HepG2 (cell line): ENCODE results near the gene ZFP36L2. TPM values are rescaled to one million over a fixed set of nuclear protein-coding genes. Genes with fewer than 3 reads are reported as not detected.
A peak's percentile ranks its signal among the peaks of the same experiment; 100 is the strongest.

Experiments used
- BCL6 ChIP-seq: IDR thresholded peaks from 2 replicates; pipeline ENCODE4 v1.6.1; 2016; ENCODE audit warnings: missing genetic modification reagents, missing compliant biosample characterization
- GATAD2A ChIP-seq: IDR thresholded peaks from 2 replicates; pipeline ENCODE4 v1.6.1; 2016
- HINFP ChIP-seq: sonication (generic); formaldehyde crosslinking; IDR thresholded peaks from 2 replicates; pipeline ENCODE4 v1.4.0; 2020; ENCODE audit warnings: low read depth, mild to moderate bottlenecking, missing genetic modification reagents
- KMT2A ChIP-seq: sonication (generic); formaldehyde crosslinking; IDR thresholded peaks from 2 replicates; pipeline ENCODE4 v1.4.0; 2020; ENCODE audit warnings: missing genetic modification reagents
- MZF1 ChIP-seq: sonication (generic); formaldehyde crosslinking; IDR thresholded peaks from 2 replicates; pipeline ENCODE4 v1.8.1; 2023; ENCODE audit warnings: mild to moderate bottlenecking, missing genetic modification reagents, borderline replicate concordance
- NFIC ChIP-seq: IDR thresholded peaks from 2 replicates; pipeline ENCODE4 v1.6.1; 2012; ENCODE audit warnings: mild to moderate bottlenecking, low read length, inconsistent platforms
- SAFB2 ChIP-seq: sonication (generic); formaldehyde crosslinking; IDR thresholded peaks from 2 replicates; pipeline ENCODE4 v1.5.1; 2020; ENCODE audit warnings: missing genetic modification reagents, low read depth, mild to moderate bottlenecking, borderline replicate concordance
- SIN3B ChIP-seq: fragments of 150-350 bp; IDR thresholded peaks from 2 replicates; pipeline ENCODE4 v1.6.1; 2014; ENCODE audit warnings: low read length
- ZBTB21 ChIP-seq: sonication (generic); formaldehyde crosslinking; IDR thresholded peaks from 2 replicates; pipeline ENCODE4 v1.4.0; 2020; ENCODE audit warnings: missing genetic modification reagents
- ZBTB3 ChIP-seq: sonication (generic); formaldehyde crosslinking; IDR thresholded peaks from 2 replicates; pipeline ENCODE4 v1.4.0; 2020; ENCODE audit warnings: low read depth, mild to moderate bottlenecking, moderate library complexity, missing genetic modification reagents, borderline replicate concordance
- ZKSCAN1 ChIP-seq: fragments of 150-350 bp; IDR thresholded peaks from 2 replicates; pipeline ENCODE4 v1.6.1; 2014; ENCODE audit warnings: low read length
- ZNF281 ChIP-seq: sonication (generic); formaldehyde crosslinking; IDR thresholded peaks from 2 replicates; pipeline ENCODE4 v1.4.0; 2020; ENCODE audit warnings: missing genetic modification reagents, borderline replicate concordance
- ZNF337 ChIP-seq: sonication (generic); formaldehyde crosslinking; IDR thresholded peaks from 2 replicates; pipeline ENCODE4 v1.5.1; 2020; ENCODE audit warnings: missing genetic modification reagents, low read depth, mild to moderate bottlenecking, borderline replicate concordance
- ZNF350 ChIP-seq: sonication (generic); formaldehyde crosslinking; IDR thresholded peaks from 2 replicates; pipeline ENCODE4 v1.4.0; 2020; ENCODE audit warnings: mild to moderate bottlenecking, low read depth, missing genetic modification reagents, borderline replicate concordance
- ZNF563 ChIP-seq: sonication (generic); formaldehyde crosslinking; IDR thresholded peaks from 2 replicates; pipeline ENCODE4 v1.8.0; 2022; ENCODE audit warnings: mild to moderate bottlenecking, moderate library complexity, missing genetic modification reagents
- ZNF572 ChIP-seq: sonication (generic); formaldehyde crosslinking; IDR thresholded peaks from 2 replicates; pipeline ENCODE4 v1.5.1; 2020; ENCODE audit warnings: mild to moderate bottlenecking, missing genetic modification reagents
- ZNF709 ChIP-seq: sonication (generic); formaldehyde crosslinking; IDR thresholded peaks from 2 replicates; pipeline ENCODE4 v1.5.0; 2020; ENCODE audit warnings: mild to moderate bottlenecking, missing genetic modification reagents
- polyA plus RNA-seq, 8 experiments: library from polyadenylated mRNA; depleted of rRNA in 3 of 8; stranded (reverse) in 7 of 8; unstranded in 1 of 8; fragments of >200 nt; fragmentation: Illumina TruSeq in 4 of 8; extraction: Trizol in 4 of 8; gene quantifications; 2 replicates each; pipeline versions ENCODE4 v1.2.1 to v1.2.3, GENCODE V29; 2011 to 2016; ENCODE audit warnings: low read depth in 4 of 8, missing spikeins in 1 of 8, mixed read lengths in 1 of 8; ENCODE audit not compliant: insufficient read depth in 1 of 8
- total RNA-seq, 5 experiments: library from RNA; depleted of rRNA; stranded (reverse); fragments of >200 nt; fragmentation: Illumina TruSeq; extraction: Trizol; gene quantifications; 2 replicates each; pipeline ENCODE4 v1.2.3, GENCODE V29; 2016; ENCODE audit warnings: low read depth in 1 of 5
- TF ChIP-seq, protein P1 (sequence below): sonication (generic); formaldehyde crosslinking; IDR thresholded peaks from 2 replicates; pipeline ENCODE4 v1.4.0; 2020; ENCODE audit warnings: missing genetic modification reagents, borderline replicate concordance
- TF ChIP-seq, protein P2 (sequence below): IDR thresholded peaks from 2 replicates; pipeline ENCODE4 v1.6.1; 2016; ENCODE audit warnings: low read depth, control low read depth
- TF ChIP-seq, protein P3 (sequence below): sonication (generic); formaldehyde crosslinking; IDR thresholded peaks from 2 replicates; pipeline ENCODE4 v1.4.0; 2020; ENCODE audit warnings: missing genetic modification reagents
- TF ChIP-seq, protein P4 (sequence below): sonication (generic); formaldehyde crosslinking; IDR thresholded peaks from 2 replicates; pipeline ENCODE4 v1.8.1; 2023; ENCODE audit warnings: mild to moderate bottlenecking, missing genetic modification reagents, borderline replicate concordance

Gene ZFP36L2
- total and polyA plus RNA-seq, 2 of the 13 experiments (the other 11 are each of a cell fraction or from before 2014, with no cell fraction given): 11.2 to 21.8 TPM

GRCh38 chr2:43194121-43194869, 32.1 kb downstream of the ZFP36L2 start (continued):
- TF ChIP-seq HINFP (no peak), ZNF281 (CRISPR knock-in tag) (no peak; the same call in 1 of the 2 replicates), ZBTB3 (no peak), BCL6 (CRISPR knock-in tag) (peak; percentile 89), ZNF337 (CRISPR knock-in tag) (peak; percentile 56; the same call in 1 of the 2 replicates), MZF1 (CRISPR knock-in tag) (no peak), SIN3B (0 out of 2 replicates have a peak, but pooled peaks have one; percentile 3), SAFB2 (CRISPR knock-in tag) (peak; percentile 70; the same call in 1 of the 2 replicates), NFIC (peak; percentile 78; the same call in 1 of the 2 replicates), ZKSCAN1 (no peak), ZNF350 (peak; percentile 86), GATAD2A (peak; percentile 98), KMT2A (CRISPR knock-in tag) (0 out of 2 replicates have a peak, but pooled peaks have one; percentile 16), ZNF572 (CRISPR knock-in tag) (no peak), ZBTB21 (CRISPR knock-in tag) (no peak), ZNF563 (CRISPR knock-in tag) (0 out of 2 replicates have a peak, but pooled peaks have one; percentile 72), ZNF709 (peak; percentile 74)
- TF ChIP-seq, protein P1, sequence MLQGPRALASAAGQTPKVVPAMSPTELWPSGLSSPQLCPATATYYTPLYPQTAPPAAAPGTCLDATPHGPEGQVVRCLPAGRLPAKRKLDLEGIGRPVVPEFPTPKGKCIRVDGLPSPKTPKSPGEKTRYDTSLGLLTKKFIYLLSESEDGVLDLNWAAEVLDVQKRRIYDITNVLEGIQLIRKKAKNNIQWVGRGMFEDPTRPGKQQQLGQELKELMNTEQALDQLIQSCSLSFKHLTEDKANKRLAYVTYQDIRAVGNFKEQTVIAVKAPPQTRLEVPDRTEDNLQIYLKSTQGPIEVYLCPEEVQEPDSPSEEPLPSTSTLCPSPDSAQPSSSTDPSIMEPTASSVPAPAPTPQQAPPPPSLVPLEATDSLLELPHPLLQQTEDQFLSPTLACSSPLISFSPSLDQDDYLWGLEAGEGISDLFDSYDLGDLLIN (CRISPR knock-in tag): peak; percentile 83; the same call in 1 of the 2 replicates
- TF ChIP-seq, protein P2, sequence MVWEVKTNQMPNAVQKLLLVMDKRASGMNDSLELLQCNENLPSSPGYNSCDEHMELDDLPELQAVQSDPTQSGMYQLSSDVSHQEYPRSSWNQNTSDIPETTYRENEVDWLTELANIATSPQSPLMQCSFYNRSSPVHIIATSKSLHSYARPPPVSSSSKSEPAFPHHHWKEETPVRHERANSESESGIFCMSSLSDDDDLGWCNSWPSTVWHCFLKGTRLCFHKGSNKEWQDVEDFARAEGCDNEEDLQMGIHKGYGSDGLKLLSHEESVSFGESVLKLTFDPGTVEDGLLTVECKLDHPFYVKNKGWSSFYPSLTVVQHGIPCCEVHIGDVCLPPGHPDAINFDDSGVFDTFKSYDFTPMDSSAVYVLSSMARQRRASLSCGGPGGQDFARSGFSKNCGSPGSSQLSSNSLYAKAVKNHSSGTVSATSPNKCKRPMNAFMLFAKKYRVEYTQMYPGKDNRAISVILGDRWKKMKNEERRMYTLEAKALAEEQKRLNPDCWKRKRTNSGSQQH: peak; percentile 89
- TF ChIP-seq, protein P3, sequence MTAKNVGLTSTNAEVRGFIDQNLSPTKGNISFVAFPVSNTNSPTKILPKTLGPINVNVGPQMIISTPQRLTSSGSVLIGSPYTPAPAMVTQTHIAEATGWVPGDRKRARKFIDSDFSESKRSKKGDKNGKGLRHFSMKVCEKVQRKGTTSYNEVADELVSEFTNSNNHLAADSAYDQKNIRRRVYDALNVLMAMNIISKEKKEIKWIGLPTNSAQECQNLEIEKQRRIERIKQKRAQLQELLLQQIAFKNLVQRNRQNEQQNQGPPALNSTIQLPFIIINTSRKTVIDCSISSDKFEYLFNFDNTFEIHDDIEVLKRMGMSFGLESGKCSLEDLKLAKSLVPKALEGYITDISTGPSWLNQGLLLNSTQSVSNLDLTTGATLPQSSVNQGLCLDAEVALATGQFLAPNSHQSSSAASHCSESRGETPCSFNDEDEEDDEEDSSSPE (CRISPR knock-in tag): peak; percentile 45; the same call in 1 of the 2 replicates
- TF ChIP-seq, protein P4, sequence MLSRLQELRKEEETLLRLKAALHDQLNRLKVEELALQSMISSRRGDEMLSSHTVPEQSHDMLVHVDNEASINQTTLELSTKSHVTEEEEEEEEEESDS (CRISPR knock-in tag): no peak
